Activated CD8-positive, alpha-beta T cell treated with anti-CD3 and anti-CD28 coated beads, Interleukin-2, amount 10 ng/mL, durations not matched to agents 7 days and 5 days (primary cell): ENCODE measurements around the gene LVRN. TPM values are rescaled to one million over a fixed set of nuclear protein-coding genes. Genes with fewer than 3 reads are reported as not detected.

ENCODE experiments used
- ATAC-seq: fragments of 150-1000 bp; cut with Tn5 transposase; one replicate; pipeline ENCODE4 v1.10.0; 2021; ENCODE audit warnings: moderate library complexity
- CTCF ChIA-PET: fragments of 350-600 bp; sonication (Branson Sonifier 250); formaldehyde crosslinking; loops from one replicate; lab custom pipeline; 2021; ENCODE audit warnings: antibody characterized with exemption; lab: Charles Lee
- POLR2A ChIA-PET: fragments of 350-600 bp; sonication (Branson Sonifier 250); formaldehyde crosslinking; loops from one replicate; lab custom pipeline; 2021; ENCODE audit warnings: antibody characterized with exemption; lab: Charles Lee
- DNase-seq: peaks from one replicate; pipeline ENCODE4 v3.0.0-alpha.2; 2020
- H3K27ac Mint-ChIP-seq: one replicate; pipeline ENCODE4 v1.8.0; 2021; ENCODE audit warnings: mild to moderate bottlenecking, mixed read lengths
- H3K27me3 Mint-ChIP-seq: one replicate; pipeline ENCODE4 v1.8.0; 2021; ENCODE audit warnings: low read depth, mixed read lengths
- H3K36me3 Mint-ChIP-seq: one replicate; pipeline ENCODE4 v1.8.0; 2021; ENCODE audit warnings: low read depth, mixed read lengths
- H3K4me1 Mint-ChIP-seq: one replicate; pipeline ENCODE4 v1.8.0; 2021; ENCODE audit warnings: low read depth, mixed read lengths
- H3K4me3 Mint-ChIP-seq: one replicate; pipeline ENCODE4 v1.8.0; 2021; ENCODE audit warnings: mild to moderate bottlenecking, mixed read lengths
- H3K9me3 Mint-ChIP-seq: one replicate; pipeline ENCODE4 v1.8.0; 2022; ENCODE audit warnings: mixed read lengths; ENCODE audit not compliant: insufficient read depth
- total RNA-seq, 2 experiments: library from RNA; stranded (reverse); gene quantifications; one replicate each; pipeline ENCODE4 v1.2.3, GENCODE V29; 2021

LVRN gene
- total RNA-seq, 2 experiments from 2014 or later = not detected

DNA sequence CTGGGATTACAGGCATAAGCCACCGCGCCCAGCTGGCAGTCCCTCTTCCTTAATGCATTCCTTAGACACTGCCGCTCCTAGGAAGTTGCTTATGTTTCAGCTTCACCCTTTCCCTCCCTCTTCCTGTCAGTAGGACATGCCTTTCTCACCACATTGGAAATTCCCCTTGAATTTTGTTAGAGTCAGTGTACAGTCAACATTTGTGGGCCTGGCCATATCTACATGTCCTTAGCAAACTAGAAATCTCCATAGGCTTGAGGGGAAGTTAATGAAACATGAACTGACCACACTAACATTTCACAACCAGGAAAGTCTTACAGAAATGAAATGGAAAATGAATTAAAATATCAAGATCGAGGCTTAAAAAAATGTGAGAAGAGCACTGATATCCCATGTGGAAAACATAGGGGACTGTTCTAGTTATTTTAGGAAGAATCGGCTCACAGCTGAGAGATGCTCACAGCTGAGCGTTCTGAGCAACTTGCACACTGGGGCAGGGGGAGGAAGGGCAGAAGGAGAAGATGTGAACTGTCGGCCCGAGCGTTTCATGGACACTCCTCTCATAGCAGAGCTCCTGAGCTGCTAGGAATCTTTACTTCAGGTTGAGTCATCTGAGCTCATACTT, 21.1 kb upstream of the LVRN start:
- no peaks in the 10 kb centered on the region for H3K36me3 Mint-ChIP-seq
- no peak for ATAC-seq
- peaks cover 6% of the 10 kb centered on the region for H3K27me3 Mint-ChIP-seq
- POLR2A ChIA-PET = no interaction called here
- no peaks in the 10 kb centered on the region for H3K9me3 Mint-ChIP-seq
- no peak overlapping the region for H3K27ac Mint-ChIP-seq
- no peak for DNase-seq
- H3K4me1 Mint-ChIP-seq = no peaks in the 10 kb centered on the region
- CTCF ChIA-PET = no interaction called here
- no peak overlapping the region for H3K4me3 Mint-ChIP-seq

DNA sequence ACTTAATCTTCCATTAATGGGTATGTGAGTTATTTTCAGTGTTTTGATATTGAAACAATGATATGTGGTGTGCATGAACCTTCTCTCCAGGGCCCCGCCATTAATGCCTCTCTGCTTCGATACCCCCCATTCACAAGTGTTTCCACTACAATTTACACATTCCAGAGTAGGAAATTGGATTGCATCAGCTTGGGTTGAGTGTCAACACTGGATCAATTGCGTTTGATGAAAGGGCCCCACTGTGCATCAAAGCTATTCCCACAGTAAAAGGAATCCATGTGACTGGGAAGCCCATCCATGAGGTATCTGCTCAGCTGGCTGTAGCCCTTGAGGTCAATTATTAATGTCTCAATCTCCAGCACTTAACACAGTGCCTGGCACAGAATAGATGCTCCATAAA, 17.8 kb upstream of the LVRN start:
- H3K36me3 Mint-ChIP-seq = no peaks in the 10 kb centered on the region
- H3K27me3 Mint-ChIP-seq = peaks cover 2% of the 10 kb centered on the region
- no peak overlapping the region for H3K4me3 Mint-ChIP-seq
- H3K27ac Mint-ChIP-seq = no peak overlapping the region
- POLR2A ChIA-PET = no interaction called here
- no peaks in the 10 kb centered on the region for H3K4me1 Mint-ChIP-seq
- H3K9me3 Mint-ChIP-seq = no peaks in the 10 kb centered on the region
- CTCF ChIA-PET = no interaction called here
- DNase-seq (no peak), ATAC-seq (no peak)

DNA sequence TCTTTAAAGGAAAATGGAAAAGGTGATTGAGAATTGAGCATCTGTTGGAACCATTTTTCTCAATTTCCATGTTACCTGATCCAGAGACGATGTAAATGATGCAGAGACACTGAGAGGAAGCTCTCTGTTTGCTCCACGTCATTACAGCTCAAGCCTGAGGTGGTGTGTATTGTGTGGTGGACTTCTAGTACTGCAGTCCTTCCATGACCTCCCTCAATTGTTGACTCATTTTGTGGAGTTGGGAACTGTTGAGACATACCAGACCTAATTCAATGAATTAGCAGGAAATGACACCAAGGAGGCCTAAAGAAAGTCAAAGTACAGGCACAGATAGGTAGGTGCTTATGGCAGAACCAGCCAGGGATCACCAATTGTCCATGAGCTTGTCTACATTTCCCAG, 15.6 kb upstream of the LVRN start:
- CTCF ChIA-PET = no interaction called here
- no peaks in the 10 kb centered on the region for H3K9me3 Mint-ChIP-seq
- POLR2A ChIA-PET = no interaction called here

DNA sequence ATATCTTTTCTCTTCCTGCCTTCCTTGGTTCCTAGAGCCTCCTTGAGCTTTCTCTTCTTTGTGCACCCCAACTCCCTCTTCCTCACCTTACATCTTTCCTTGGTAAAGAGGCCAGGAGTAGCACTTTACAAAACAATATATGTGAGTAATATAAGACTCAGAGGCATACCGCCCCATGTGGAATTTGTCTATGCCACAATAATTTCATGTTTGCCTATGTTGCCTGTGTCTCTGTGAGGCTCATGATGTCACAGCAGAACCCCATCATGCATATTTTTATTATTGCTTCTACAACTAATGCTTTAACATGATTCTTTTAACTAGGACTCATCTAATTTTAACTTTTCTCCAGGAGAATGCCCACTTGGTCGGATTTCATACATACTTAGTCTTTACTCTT, 15.0 kb upstream of the LVRN start:
- CTCF ChIA-PET = no interaction called here
- Mint-ChIP-seq H3K27me3 (peaks cover 6% of the 10 kb centered on the region), H3K27ac (no peak overlapping the region), H3K9me3 (no peaks in the 10 kb centered on the region), H3K36me3 (no peaks in the 10 kb centered on the region), H3K4me3 (no peak overlapping the region), H3K4me1 (no peaks in the 10 kb centered on the region)
- no peak for DNase-seq
- POLR2A ChIA-PET = no interaction called here
- no peak for ATAC-seq

More for the DNA sequence above, 15.6 kb upstream of the LVRN start:
- H3K36me3 Mint-ChIP-seq = no peaks in the 10 kb centered on the region
- no peaks in the 10 kb centered on the region for H3K4me1 Mint-ChIP-seq
- no peak overlapping the region for H3K27ac Mint-ChIP-seq
- ATAC-seq = no peak
- DNase-seq = no peak
- H3K27me3 Mint-ChIP-seq = peaks cover 5% of the 10 kb centered on the region
- H3K4me3 Mint-ChIP-seq = no peak overlapping the region

DNA sequence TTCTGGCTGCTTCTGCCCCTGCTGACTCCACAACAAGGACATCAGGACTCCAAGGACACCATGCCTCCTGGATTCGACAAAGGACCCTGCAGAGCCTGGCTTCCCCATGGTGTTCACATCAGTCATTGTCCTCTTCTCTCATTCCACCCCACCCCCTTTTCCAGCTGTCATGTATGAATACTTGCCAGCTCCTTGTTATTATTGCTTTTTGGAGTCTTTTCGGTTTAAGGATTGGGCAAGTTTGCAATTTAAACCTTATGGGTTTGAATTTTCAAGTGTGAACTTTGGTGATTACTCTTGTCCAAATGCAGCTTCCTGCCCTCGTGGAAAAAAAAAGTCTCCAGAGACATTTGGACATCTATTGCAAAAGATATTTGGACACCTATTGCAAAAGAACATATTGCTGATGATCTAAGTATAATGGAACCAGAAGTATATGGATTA, 14.2 kb upstream of the LVRN start:
- Mint-ChIP-seq H3K27me3 (peaks cover 6% of the 10 kb centered on the region), H3K36me3 (no peaks in the 10 kb centered on the region), H3K4me1 (no peaks in the 10 kb centered on the region), H3K9me3 (no peaks in the 10 kb centered on the region), H3K27ac (no peak overlapping the region), H3K4me3 (no peak overlapping the region)
- POLR2A ChIA-PET = no interaction called here
- CTCF ChIA-PET = no interaction called here
- ATAC-seq (no peak), DNase-seq (no peak)

DNA sequence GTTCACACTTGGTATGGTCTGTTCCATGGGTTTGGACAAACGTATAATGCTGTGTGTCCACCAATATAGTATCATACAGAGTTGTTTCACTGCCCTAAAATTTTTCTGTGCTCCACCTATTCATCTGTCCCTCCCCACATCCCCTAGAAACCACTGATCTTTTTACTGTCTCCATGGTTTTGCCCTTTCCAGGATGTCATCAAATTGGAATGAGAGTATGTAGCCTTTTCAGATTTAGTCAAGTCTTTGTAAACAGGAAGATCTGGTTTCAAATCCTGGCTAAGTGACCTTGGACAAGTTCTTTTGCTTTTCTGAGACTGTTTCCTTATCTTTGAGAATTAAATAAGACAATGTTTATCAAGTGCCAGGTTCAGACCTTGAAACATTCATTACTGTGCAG, 13.2 kb upstream of the LVRN start:
- POLR2A ChIA-PET = no interaction called here
- no peak overlapping the region for H3K4me3 Mint-ChIP-seq
- no peaks in the 10 kb centered on the region for H3K9me3 Mint-ChIP-seq
- ATAC-seq = no peak
- H3K27ac Mint-ChIP-seq = no peak overlapping the region
- H3K36me3 Mint-ChIP-seq = no peaks in the 10 kb centered on the region
- H3K4me1 Mint-ChIP-seq = no peaks in the 10 kb centered on the region
- H3K27me3 Mint-ChIP-seq = peaks cover 8% of the 10 kb centered on the region
- DNase-seq = no peak
- CTCF ChIA-PET = no interaction called here

DNA sequence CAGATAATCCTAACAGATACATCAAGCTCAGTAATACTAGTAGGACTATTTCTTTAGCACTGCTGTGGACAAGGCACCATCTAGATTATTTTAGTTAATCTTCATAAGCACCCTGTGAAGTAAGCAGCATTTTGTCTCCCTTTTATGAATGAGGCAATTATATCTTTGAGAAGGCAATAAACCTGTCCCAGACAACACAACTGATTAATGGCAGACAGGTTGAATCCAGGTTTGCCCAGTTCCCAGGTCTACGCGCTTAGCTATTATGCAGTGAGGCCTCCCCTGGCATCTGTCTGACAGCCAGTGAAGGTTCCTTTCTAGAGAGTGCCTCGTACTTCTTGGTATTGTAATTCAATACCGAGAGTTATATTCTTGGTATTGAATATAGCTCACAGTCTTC, 9.7 kb upstream of the LVRN start:
- Mint-ChIP-seq H3K9me3 (no peaks in the 10 kb centered on the region), H3K27ac (no peak overlapping the region), H3K4me1 (no peaks in the 10 kb centered on the region), H3K4me3 (no peak overlapping the region), H3K36me3 (no peaks in the 10 kb centered on the region), H3K27me3 (peaks cover 18% of the 10 kb centered on the region)
- no peak for DNase-seq
- ChIA-PET CTCF (no interaction called here), POLR2A (no interaction called here)
- ATAC-seq = no peak

DNA sequence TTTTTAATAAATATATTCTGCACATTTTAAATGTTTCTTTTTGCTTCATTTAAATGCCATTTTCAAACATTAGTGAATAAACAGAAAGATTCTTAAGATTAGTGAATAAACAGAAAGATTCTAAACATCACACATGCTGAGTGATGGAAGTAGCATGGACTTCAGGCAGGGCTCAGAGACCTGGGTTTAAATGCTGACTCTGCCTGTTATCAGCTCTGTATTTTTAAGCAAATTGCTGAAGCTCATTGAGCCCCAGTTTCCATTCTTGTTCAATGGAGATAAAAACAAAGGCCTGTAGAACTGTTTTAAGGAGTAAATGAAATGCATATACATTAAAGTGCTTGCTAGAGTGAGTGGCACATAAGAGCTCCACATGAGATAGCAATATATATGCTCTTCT, 8.1 kb upstream of the LVRN start:
- no peaks in the 10 kb centered on the region for H3K36me3 Mint-ChIP-seq
- H3K9me3 Mint-ChIP-seq = no peaks in the 10 kb centered on the region
- POLR2A ChIA-PET = no interaction called here
- no peaks in the 10 kb centered on the region for H3K4me1 Mint-ChIP-seq
- no peak overlapping the region for H3K27ac Mint-ChIP-seq
- H3K4me3 Mint-ChIP-seq = no peak overlapping the region
- CTCF ChIA-PET = no interaction called here
- H3K27me3 Mint-ChIP-seq = peaks cover 18% of the 10 kb centered on the region
- DNase-seq (no peak), ATAC-seq (no peak)

DNA sequence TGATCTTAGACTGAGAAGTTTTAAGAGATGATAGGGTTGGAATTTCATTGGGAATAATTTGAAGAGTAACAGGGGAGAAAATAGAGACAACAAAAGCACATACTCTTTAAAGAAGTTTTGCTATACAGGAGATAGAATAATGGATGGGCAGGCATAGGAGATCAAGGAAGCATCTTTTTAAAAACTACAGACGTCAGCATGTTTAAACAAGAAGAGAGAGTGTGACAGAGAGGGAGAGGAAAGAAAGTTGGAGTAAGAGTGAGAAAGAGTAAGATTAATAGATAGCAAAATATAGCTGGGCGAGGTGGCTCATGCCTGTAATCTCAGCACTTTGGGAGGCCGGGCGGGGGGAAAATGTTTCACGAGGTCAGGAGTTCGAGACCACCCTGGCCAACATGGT, 5.3 kb upstream of the LVRN start:
- H3K36me3 Mint-ChIP-seq = no peaks in the 10 kb centered on the region
- peaks cover 8% of the 10 kb centered on the region for H3K4me1 Mint-ChIP-seq
- no peak overlapping the region for H3K27ac Mint-ChIP-seq
- peaks cover 31% of the 10 kb centered on the region for H3K27me3 Mint-ChIP-seq
- ChIA-PET POLR2A (no interaction called here), CTCF (no interaction called here)
- ATAC-seq (no peak), DNase-seq (no peak)
- H3K9me3 Mint-ChIP-seq = no peaks in the 10 kb centered on the region
- no peak overlapping the region for H3K4me3 Mint-ChIP-seq

DNA sequence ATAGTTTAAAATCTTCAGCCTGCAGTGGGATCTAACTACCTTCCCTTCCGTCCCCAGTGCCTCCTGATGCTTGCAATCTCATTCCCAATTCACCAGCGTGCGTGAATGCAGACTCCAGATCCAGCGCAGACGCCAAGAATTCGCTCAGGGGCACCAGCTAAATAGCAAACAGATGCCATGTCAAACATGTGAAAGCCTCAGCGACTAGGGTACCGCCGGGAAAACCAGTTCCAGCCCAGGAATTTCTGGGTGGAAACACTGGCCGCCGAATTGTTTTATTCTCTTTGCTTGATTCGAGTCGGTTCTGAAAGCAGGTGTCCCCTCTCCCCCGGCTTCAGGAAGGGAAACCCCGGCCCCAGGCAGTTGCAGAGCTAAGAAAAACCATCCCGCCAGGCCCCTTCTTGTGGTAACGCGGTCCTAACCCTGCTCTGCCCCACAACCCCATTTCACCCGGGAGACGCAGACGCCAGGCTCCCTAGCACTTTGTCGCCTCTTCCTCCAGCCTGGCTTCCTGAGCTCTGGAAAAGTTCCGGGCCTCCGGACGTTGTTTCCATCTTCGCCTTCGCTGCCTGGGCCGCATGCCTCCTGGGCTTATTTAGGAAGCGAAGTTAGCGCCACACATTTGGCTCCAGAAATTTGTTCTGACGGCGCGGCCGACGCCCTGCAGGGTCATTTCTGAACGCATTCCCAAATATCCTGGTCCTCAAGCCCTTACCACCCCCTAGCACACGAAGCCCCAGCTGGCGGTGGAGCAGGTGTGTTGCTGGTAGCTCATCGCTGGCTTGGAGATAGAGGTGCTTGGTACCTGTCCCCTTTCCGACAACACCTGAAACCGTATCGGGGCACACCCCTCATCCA, 665 bp upstream of the LVRN start:
- Mint-ChIP-seq H3K9me3 (no peaks in the 10 kb centered on the region), H3K4me1 (peaks cover 8% of the 10 kb centered on the region), H3K36me3 (no peaks in the 10 kb centered on the region), H3K27me3 (peaks cover 50% of the 10 kb centered on the region), H3K4me3 (peak overlapping the region; percentile 15), H3K27ac (no peak overlapping the region)
- ChIA-PET CTCF (interaction anchor here (0.8 to 1.8 kb wide), 3 partner anchors 11 to 15 kb away, joined by 3 to 4 read pairs (median 3); no protein-coding TSS in a partner anchor), POLR2A (no interaction called here)
- DNase-seq = no peak
- no peak for ATAC-seq

DNA sequence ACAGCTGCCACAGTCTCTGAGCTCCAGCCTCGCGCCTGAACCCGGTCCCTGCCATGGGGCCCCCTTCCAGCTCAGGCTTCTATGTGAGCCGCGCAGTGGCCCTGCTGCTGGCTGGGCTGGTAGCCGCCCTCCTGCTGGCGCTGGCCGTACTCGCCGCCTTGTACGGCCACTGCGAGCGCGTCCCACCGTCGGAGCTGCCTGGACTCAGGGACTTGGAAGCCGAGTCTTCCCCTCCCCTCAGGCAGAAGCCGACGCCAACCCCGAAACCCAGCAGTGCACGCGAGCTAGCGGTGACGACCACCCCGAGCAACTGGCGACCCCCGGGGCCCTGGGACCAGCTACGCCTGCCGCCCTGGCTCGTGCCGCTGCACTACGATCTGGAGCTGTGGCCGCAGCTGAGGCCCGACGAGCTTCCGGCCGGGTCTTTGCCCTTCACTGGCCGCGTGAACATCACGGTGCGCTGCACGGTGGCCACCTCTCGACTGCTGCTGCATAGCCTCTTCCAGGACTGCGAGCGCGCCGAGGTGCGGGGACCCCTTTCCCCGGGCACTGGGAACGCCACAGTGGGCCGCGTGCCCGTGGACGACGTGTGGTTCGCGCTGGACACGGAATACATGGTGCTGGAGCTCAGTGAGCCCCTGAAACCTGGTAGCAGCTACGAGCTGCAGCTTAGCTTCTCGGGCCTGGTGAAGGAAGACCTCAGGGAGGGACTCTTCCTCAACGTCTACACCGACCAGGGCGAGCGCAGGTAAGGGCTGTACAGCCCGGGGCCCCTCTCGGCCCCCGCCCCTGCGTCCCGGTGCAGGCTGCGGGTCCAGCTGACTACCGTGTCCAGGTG, 509 bp downstream of the LVRN start:
- ChIA-PET POLR2A (no interaction called here), CTCF (interaction anchor here (1.2 to 1.8 kb wide), 2 partner anchors 9 to 11 kb away, joined by 3 to 4 read pairs; no protein-coding TSS in a partner anchor)
- Mint-ChIP-seq H3K9me3 (no peaks in the 10 kb centered on the region), H3K27me3 (peaks cover 53% of the 10 kb centered on the region), H3K4me3 (no peak overlapping the region), H3K4me1 (peaks cover 8% of the 10 kb centered on the region), H3K36me3 (no peaks in the 10 kb centered on the region), H3K27ac (no peak overlapping the region)
- ATAC-seq = peak; percentile 33
- DNase-seq = no peak

DNA sequence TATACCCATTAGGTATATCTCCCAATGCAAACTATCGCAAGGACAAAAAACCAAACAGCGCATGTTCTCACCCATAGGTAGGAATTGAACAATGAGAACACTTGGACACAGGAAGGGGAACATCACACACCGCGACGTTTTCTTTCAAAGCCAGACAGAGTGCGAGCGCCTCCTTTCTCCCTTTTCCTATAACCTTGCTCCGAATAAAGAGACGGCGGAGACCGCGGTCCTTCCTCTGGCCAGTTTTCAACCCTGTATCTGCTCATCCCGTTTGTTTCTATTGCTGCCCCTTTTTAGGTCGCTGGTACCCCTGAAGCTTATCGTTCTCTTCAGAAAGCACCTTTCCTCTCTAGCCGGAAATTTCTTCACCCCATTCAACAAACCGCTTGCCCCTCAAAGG, 1.3 kb downstream of the LVRN start:
- CTCF ChIA-PET = interaction anchor here (1.8 kb wide), 1 partner anchor 10 kb away, joined by 4 read pairs; no protein-coding TSS in a partner anchor
- H3K4me1 Mint-ChIP-seq = peaks cover 8% of the 10 kb centered on the region

More for the DNA sequence above, 1.3 kb downstream of the LVRN start:
- POLR2A ChIA-PET = no interaction called here
- Mint-ChIP-seq H3K9me3 (no peaks in the 10 kb centered on the region), H3K36me3 (no peaks in the 10 kb centered on the region), H3K27me3 (peaks cover 55% of the 10 kb centered on the region), H3K4me3 (no peak overlapping the region), H3K27ac (no peak overlapping the region)
- DNase-seq = no peak
- no peak for ATAC-seq
